Suprapubic skin (tissue), 4 donors: ENCODE measurements around the gene ERI3.

Experiments
- POLR2A ChIP-seq, 2 donors: fragments of 450-650 bp; IDR thresholded peaks; one replicate each; pipeline ENCODE4 v1.6.1; 2017; ENCODE audit warnings: antibody characterized with exemption in 2 of 2, mild to moderate bottlenecking in 2 of 2, moderate library complexity in 2 of 2
- POLR2AphosphoS5 ChIP-seq, 3 donors: sonication (generic); formaldehyde crosslinking; IDR thresholded peaks; one replicate each; pipeline ENCODE4 v1.6.1; 2017; ENCODE audit warnings: antibody characterized with exemption in 3 of 3
- TF ChIP-seq, protein P1 (sequence below), 2 donors: fragments of 200-600 bp in 1 of 2; fragments of 450-650 bp in 1 of 2; sonication (generic) in 1 of 2; IDR thresholded peaks; one replicate each; pipeline ENCODE4 v1.5.1; 2016 to 2019; ENCODE audit warnings: antibody characterized with exemption in 2 of 2, mild to moderate bottlenecking in 1 of 2, moderate library complexity in 1 of 2

DNA sequence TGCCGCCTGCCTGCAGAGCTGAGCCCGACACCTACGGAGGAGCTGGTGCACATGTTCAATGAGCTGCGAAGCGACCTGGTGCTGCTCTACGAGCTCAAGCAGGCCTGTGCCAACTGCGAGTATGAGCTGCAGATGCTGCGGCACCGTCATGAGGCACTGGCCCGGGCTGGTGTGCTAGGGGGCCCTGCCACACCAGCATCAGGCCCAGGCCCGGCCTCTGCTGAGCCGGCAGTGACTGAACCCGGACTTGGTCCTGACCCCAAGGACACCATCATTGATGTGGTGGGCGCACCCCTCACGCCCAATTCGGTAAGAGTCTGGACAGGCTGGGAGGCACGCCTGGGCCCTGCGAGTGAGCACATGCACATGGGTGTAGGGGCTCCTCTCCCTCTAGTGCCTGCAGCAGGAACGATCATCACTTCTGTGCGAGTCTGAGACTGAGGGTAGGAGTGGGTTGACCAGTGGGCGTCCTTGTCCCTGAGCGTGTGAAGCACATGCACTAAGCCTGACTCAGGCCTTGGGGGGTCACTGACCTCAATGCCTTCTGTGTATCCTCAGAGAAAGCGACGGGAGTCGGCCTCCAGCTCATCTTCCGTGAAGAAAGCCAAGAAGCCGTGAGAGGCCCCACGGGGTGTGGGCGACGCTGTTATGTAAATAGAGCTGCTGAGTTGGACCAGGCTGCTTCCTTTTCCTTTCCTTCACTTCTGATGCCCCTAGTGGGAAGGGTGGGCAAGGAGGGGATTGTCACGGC, 134.9 kb downstream of the ERI3 start:
- TF ChIP-seq, protein P1, sequence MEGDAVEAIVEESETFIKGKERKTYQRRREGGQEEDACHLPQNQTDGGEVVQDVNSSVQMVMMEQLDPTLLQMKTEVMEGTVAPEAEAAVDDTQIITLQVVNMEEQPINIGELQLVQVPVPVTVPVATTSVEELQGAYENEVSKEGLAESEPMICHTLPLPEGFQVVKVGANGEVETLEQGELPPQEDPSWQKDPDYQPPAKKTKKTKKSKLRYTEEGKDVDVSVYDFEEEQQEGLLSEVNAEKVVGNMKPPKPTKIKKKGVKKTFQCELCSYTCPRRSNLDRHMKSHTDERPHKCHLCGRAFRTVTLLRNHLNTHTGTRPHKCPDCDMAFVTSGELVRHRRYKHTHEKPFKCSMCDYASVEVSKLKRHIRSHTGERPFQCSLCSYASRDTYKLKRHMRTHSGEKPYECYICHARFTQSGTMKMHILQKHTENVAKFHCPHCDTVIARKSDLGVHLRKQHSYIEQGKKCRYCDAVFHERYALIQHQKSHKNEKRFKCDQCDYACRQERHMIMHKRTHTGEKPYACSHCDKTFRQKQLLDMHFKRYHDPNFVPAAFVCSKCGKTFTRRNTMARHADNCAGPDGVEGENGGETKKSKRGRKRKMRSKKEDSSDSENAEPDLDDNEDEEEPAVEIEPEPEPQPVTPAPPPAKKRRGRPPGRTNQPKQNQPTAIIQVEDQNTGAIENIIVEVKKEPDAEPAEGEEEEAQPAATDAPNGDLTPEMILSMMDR (IDR thresholded peaks at IDR 0.05), result no peak
- TF ChIP-seq POLR2AphosphoS5 (IDR thresholded peaks at IDR 0.05) (no peak), POLR2A (IDR thresholded peaks at IDR 0.05) (no peak)
